HEK293T (cell line): ENCODE measurements around the gene UBE2C.

ENCODE experiments used
- CTCF ChIA-PET: fragments of 350-600 bp; formaldehyde crosslinking; extraction: SDS; loops from one replicate; lab custom pipeline; 2021; ENCODE audit warnings: antibody characterized with exemption, inconsistent platforms; lab: Yijun Ruan, JAX
- POLR2A ChIA-PET: fragments of 350-600 bp; formaldehyde crosslinking; extraction: SDS; loops from one replicate; lab custom pipeline; 2020; ENCODE audit warnings: antibody characterized with exemption, inconsistent platforms; lab: Yijun Ruan, JAX
- DNase-seq: peaks from one replicate; pipeline ENCODE4 v3.0.0; 2012; ENCODE audit warnings: mixed read lengths; ENCODE audit errors: extremely low spot score
- ARNT ChIP-seq: fragments of 450-650 bp; IDR thresholded peaks from 2 replicates; pipeline ENCODE4 v1.6.1; 2017; ENCODE audit warnings: mild to moderate bottlenecking
- BHLHE40 ChIP-seq: fragments of 450-650 bp; IDR thresholded peaks from 2 replicates; pipeline ENCODE4 v1.6.1; 2016; ENCODE audit warnings: mild to moderate bottlenecking, moderate library complexity, borderline replicate concordance
- CTBP1 ChIP-seq: fragments of 450-650 bp; IDR thresholded peaks from 2 replicates; pipeline ENCODE4 v1.6.1; 2016; ENCODE audit warnings: borderline replicate concordance
- ELF4 ChIP-seq: fragments of 450-650 bp; IDR thresholded peaks from 2 replicates; pipeline ENCODE4 v1.6.1; 2017; ENCODE audit warnings: antibody characterized with exemption
- FOXA1 ChIP-seq: fragments of 450-650 bp; IDR thresholded peaks from 2 replicates; pipeline ENCODE4 v1.6.1; 2016; ENCODE audit warnings: mild to moderate bottlenecking
- FOXK2 ChIP-seq: fragments of 450-650 bp; IDR thresholded peaks from 2 replicates; pipeline ENCODE4 v1.6.1; 2016; ENCODE audit warnings: mild to moderate bottlenecking
- FOXM1 ChIP-seq: fragments of 450-650 bp; IDR thresholded peaks from 2 replicates; pipeline ENCODE4 v1.6.1; 2017; ENCODE audit warnings: mild to moderate bottlenecking, borderline replicate concordance
- HDGF ChIP-seq: fragments of 450-650 bp; IDR thresholded peaks from 2 replicates; pipeline ENCODE4 v1.6.1; 2017; ENCODE audit warnings: antibody characterized with exemption, borderline replicate concordance
- L3MBTL2 ChIP-seq: fragments of 450-650 bp; conservative IDR thresholded peaks from 2 replicates; pipeline ENCODE4 v1.6.1; 2016; ENCODE audit warnings: mild to moderate bottlenecking
- LEF1 ChIP-seq: fragments of 450-650 bp; IDR thresholded peaks from 2 replicates; pipeline ENCODE4 v1.6.1; 2017; ENCODE audit warnings: mild to moderate bottlenecking, borderline replicate concordance
- NFRKB ChIP-seq: fragments of 450-650 bp; IDR thresholded peaks from 2 replicates; pipeline ENCODE4 v1.6.1; 2016; ENCODE audit warnings: mild to moderate bottlenecking, moderate library complexity
- SP1 ChIP-seq: fragments of 450-650 bp; IDR thresholded peaks from 2 replicates; pipeline ENCODE4 v1.6.1; 2017
- SUZ12 ChIP-seq: fragments of 450-650 bp; IDR thresholded peaks from 2 replicates; pipeline ENCODE4 v1.6.1; 2016; ENCODE audit warnings: mild to moderate bottlenecking
- TARDBP ChIP-seq: fragments of 450-650 bp; IDR thresholded peaks from 2 replicates; pipeline ENCODE4 v1.6.1; 2016
- ZNF384 ChIP-seq: fragments of 450-650 bp; IDR thresholded peaks from 2 replicates; pipeline ENCODE4 v1.6.1; 2016
- TF ChIP-seq, protein P1 (sequence below): fragments of 450-650 bp; IDR thresholded peaks from 2 replicates; pipeline ENCODE4 v1.6.1; 2016

Gene UBE2C

DNA sequence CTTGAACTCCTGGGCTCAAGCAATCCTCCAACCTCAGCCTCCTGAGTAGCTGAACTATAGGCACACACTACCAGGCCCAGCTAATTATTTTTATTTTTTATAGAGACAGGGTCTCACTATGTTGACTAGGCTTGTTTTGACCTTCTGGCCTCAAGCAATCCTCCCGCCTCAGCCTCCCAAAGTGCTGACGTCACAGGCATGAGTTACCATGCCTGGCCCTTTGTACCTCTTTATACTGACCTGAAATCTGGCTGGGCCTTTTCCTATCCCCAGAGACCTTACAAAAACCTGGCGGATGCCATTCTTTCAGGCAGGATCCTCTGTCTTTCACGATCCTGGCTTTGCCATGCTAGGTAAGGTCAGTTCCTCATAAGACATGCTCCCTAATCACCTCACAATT lies 32.3 kb upstream of the UBE2C start:
- CTCF ChIA-PET = interaction anchor here (0.6 to 1.8 kb wide), 5 partner anchors 9 to 352 kb away, joined by 3 to 7 read pairs (median 4); no protein-coding TSS in a partner anchor
- no peak for DNase-seq
- POLR2A ChIA-PET = no interaction called here
- TF ChIP-seq BHLHE40 (no peak), CTBP1 (no peak), ARNT (no peak), ELF4 (no peak), HDGF (no peak), ZNF384 (no peak)
- TF ChIP-seq, protein P1, sequence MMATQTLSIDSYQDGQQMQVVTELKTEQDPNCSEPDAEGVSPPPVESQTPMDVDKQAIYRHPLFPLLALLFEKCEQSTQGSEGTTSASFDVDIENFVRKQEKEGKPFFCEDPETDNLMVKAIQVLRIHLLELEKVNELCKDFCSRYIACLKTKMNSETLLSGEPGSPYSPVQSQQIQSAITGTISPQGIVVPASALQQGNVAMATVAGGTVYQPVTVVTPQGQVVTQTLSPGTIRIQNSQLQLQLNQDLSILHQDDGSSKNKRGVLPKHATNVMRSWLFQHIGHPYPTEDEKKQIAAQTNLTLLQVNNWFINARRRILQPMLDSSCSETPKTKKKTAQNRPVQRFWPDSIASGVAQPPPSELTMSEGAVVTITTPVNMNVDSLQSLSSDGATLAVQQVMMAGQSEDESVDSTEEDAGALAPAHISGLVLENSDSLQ = no peak

DNA sequence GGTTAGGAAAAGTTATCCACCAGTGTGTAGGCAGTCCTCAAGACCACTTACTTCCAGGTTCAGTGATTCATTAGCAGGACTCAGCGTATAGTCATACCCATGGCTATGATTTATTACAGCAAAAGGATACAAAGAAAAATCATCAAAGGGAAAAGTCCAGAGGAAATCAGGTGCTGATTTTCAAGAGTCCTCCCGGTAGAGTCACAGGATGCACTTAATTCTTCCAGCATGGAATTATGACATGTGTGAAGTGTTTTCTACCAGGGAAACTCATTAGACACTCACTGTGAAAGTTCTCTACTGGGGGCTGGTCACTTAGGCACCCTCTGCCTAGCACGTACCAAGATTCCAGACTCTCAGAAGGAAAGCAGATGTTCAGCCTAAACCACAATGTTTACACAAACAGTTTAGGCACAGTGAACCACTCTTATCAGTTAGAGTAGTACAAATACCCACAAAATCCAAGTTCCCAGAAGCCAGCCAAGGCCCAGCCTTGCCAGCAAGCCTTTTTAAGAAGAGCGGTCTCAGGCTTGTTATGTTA lies 31.0 kb upstream of the UBE2C start:
- ChIA-PET POLR2A (no interaction called here), CTCF (interaction anchor here (1.8 kb wide), 1 partner anchor 11 kb away, joined by 7 read pairs; no protein-coding TSS in a partner anchor)
- DNase-seq = no peak
- TF ChIP-seq SP1 (no peak), FOXK2 (no peak), ARNT (no peak), FOXA1 (no peak), HDGF (no peak)
- TF ChIP-seq, protein P1 = no peak

DNA sequence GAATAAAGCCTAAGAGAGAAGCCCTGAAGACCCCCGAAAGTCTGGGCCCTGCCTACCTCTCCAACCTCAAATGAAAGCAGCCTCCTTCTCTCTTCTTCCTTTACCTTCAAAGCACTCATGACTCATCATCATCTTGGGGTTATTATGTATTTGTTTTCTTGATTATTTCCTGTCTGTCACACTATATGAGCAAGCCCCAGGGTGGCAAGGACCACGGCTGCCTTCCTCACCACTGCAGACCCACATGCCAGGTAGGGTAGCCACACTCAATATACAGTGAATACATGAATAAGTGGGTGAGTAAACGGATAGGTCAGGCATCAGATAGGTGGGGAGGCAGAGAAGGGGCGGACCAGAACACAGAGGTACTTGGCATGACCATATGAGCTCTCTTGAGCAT lies 29.6 kb upstream of the UBE2C start:
- TF ChIP-seq SP1 = no peak
- no peak for TF ChIP-seq FOXM1
- no peak for TF ChIP-seq HDGF
- TF ChIP-seq, protein P1 = no peak
- TF ChIP-seq FOXK2 = no peak
- no peak for TF ChIP-seq ZNF384
- no peak for TF ChIP-seq NFRKB
- no peak for TF ChIP-seq BHLHE40
- TF ChIP-seq L3MBTL2 = no peak
- TF ChIP-seq FOXA1 = no peak
- no peak for TF ChIP-seq ELF4
- no peak for TF ChIP-seq SUZ12
- TF ChIP-seq LEF1 = no peak
- TF ChIP-seq TARDBP = no peak
- no peak for TF ChIP-seq ARNT
- no peak for TF ChIP-seq CTBP1
- ChIA-PET CTCF (no interaction called here), POLR2A (no interaction called here)
- DNase-seq = no peak

DNA sequence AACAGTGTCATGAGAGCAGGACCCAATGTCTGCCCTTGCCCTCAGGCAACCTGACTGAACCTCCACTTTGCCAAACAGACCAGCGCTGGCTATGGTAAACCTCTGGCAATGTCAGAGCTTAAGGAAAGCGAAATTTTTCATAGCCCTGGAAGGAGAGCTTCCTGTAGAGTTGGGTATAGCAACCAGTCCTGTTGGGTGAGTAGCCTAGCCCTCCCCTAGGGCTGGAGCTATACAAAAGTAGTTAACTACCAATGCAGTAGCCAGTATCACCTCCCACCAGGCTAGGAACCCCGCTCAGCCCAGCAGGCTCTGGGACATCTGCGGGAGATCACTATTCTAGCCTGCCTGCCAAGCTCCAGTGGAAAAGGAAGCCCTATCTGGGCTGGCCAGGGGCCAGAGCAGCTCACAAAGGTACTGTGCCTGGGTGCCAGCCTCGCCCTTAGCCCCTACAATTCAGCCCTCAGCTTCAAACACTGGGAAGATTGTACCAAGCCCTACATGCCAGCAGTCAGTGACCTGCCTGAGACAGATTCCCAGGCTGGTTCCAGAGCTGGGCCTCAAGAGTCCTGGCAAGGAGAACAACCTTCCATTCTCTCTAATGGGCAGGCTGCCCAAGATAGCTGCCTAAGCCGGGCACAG lies 28.7 kb upstream of the UBE2C start:
- ChIA-PET POLR2A (no interaction called here), CTCF (no interaction called here)
- TF ChIP-seq FOXK2 = no peak
- no peak for TF ChIP-seq FOXM1
- no peak for TF ChIP-seq LEF1
- no peak for TF ChIP-seq SP1
- TF ChIP-seq NFRKB = no peak
- TF ChIP-seq, protein P1 = no peak
- TF ChIP-seq BHLHE40 = no peak
- TF ChIP-seq FOXA1 = no peak
- no peak for TF ChIP-seq HDGF
- TF ChIP-seq L3MBTL2 = no peak
- TF ChIP-seq SUZ12 = no peak
- no peak for TF ChIP-seq CTBP1
- no peak for DNase-seq

DNA sequence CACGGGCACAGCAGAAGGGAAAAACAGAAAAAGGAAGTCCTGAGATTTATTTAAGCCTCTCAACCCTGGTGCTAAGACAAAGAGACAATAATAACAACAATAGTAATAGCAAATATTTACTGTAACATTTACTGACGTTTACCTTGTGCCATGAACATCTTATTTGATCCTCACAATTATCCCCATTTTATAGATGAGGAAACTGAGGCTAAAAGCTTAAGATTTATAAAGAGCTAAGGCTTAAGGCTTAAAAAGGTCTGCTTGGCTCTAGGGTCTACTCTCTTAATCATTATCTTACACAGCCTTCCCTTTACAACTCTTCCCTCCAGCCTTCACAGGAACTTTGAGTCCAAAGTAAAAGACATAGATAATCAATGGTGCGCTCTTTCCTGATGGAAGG lies 24.1 kb upstream of the UBE2C start:
- DNase-seq = no peak
- ChIA-PET CTCF (no interaction called here), POLR2A (interaction anchor here (1.0 kb wide), 1 partner anchor 92 kb away, joined by 3 read pairs; the partner anchor contains the start of gene ZSWIM1)
- no peak for TF ChIP-seq FOXK2
- no peak for TF ChIP-seq SUZ12
- no peak for TF ChIP-seq LEF1
- no peak for TF ChIP-seq SP1
- no peak for TF ChIP-seq FOXM1
- TF ChIP-seq, protein P1 = no peak
- no peak for TF ChIP-seq ELF4
- TF ChIP-seq FOXA1 = no peak
- TF ChIP-seq TARDBP = no peak
- TF ChIP-seq ARNT = no peak
- no peak for TF ChIP-seq BHLHE40
- no peak for TF ChIP-seq CTBP1
- TF ChIP-seq L3MBTL2 = no peak
- TF ChIP-seq NFRKB = no peak
- TF ChIP-seq HDGF = no peak
- TF ChIP-seq ZNF384 = no peak
